IMR-90 (cell line): ENCODE measurements around the gene VPS35. TPM values are rescaled to one million over a fixed set of nuclear protein-coding genes. Genes with fewer than 3 reads are reported as not detected.
A peak's percentile ranks its signal among the peaks of the same experiment; 100 is the strongest.

Experiments
- ATAC-seq: fragments of 200-7000 bp; cut with Tn5 transposase; 2 replicates; pipeline ENCODE4 v1.9.1; 2020; ENCODE audit warnings: low read depth, mild to moderate bottlenecking, moderate library complexity
- BruUV-seq: library from RNA; stranded (reverse); fragments of 400-500 nt; replicated peaks from 2 replicates; lab custom pipeline; 2021; lab: Mats Ljungman, UMichigan
- CTCF ChIA-PET: fragments of 300-600 bp; formaldehyde crosslinking; extraction: SDS; loops from one replicate; lab custom pipeline; 2021; ENCODE audit warnings: antibody characterized with exemption; lab: Yijun Ruan, JAX
- POLR2A ChIA-PET: fragments of 300-600 bp; sonication (Branson Sonifier 250); formaldehyde crosslinking; loops from one replicate; lab custom pipeline; 2022; ENCODE audit warnings: antibody characterized with exemption; ENCODE audit not compliant: unreplicated experiment; lab: Charles Lee
- DNase-seq: peaks from one replicate; pipeline ENCODE4 v3.0.0; 2013
- H2AFZ ChIP-seq: replicated peaks from 2 replicates; pipeline ENCODE3; 2013; ENCODE audit warnings: low read length, mild to moderate bottlenecking; ENCODE audit not compliant: poor library complexity
- H2AK5ac ChIP-seq: 2 replicates; pipeline ENCODE4 v1.6.1; 2013; ENCODE audit warnings: low read depth, low read length, inconsistent platforms
- H2AK9ac ChIP-seq: replicated peaks from 2 replicates; pipeline ENCODE3; 2013; ENCODE audit warnings: mild to moderate bottlenecking, low read depth, low read length, moderate library complexity; ENCODE audit not compliant: poor library complexity
- H2BK120ac ChIP-seq: 2 replicates; pipeline ENCODE4 v1.6.1; 2013; ENCODE audit warnings: low read depth, low read length, inconsistent platforms
- H2BK15ac ChIP-seq: 3 replicates; pipeline ENCODE4 v1.6.1; 2013; ENCODE audit warnings: low read depth, low read length, inconsistent platforms
- H2BK20ac ChIP-seq: 2 replicates; pipeline ENCODE4 v1.6.1; 2013; ENCODE audit warnings: low read depth, mild to moderate bottlenecking, inconsistent platforms, low read length, moderate library complexity
- H2BK5ac ChIP-seq: 2 replicates; pipeline ENCODE4 v1.6.1; 2013; ENCODE audit warnings: mild to moderate bottlenecking, low read depth, low read length, inconsistent platforms; ENCODE audit not compliant: poor library complexity, severe bottlenecking
- H3K14ac ChIP-seq: replicated peaks from 2 replicates; pipeline ENCODE4 v1.6.1; 2013; ENCODE audit warnings: low read depth, low read length, inconsistent platforms
- H3K18ac ChIP-seq: 2 replicates; pipeline ENCODE4 v1.6.1; 2013; ENCODE audit warnings: low read depth, low read length, control low read depth
- H3K23ac ChIP-seq: 2 replicates; pipeline ENCODE4 v1.6.1; 2013; ENCODE audit warnings: low read depth, low read length, inconsistent platforms
- H3K27ac ChIP-seq: 2 replicates; pipeline ENCODE4 v1.5.1; 2013; ENCODE audit warnings: mild to moderate bottlenecking, control low read depth, low read length; ENCODE audit not compliant: insufficient read depth
- H3K27me3 ChIP-seq: 2 replicates; pipeline ENCODE4 v1.6.1; 2013; ENCODE audit warnings: low read length; ENCODE audit not compliant: control insufficient read depth, insufficient read depth
- H3K36me3 ChIP-seq: 2 replicates; pipeline ENCODE4 v1.6.1; 2013; ENCODE audit warnings: low read length, mixed read lengths; ENCODE audit not compliant: control insufficient read depth, insufficient read depth
- H3K4ac ChIP-seq: 2 replicates; pipeline ENCODE4 v1.6.1; 2013; ENCODE audit warnings: low read depth, low read length, inconsistent platforms
- H3K4me1 ChIP-seq: 2 replicates; pipeline ENCODE4 v1.6.1; 2013; ENCODE audit warnings: low read length, mixed read lengths; ENCODE audit not compliant: control insufficient read depth, insufficient read depth
- H3K4me2 ChIP-seq: 2 replicates; pipeline ENCODE4 v1.6.1; 2013; ENCODE audit warnings: low read depth, mild to moderate bottlenecking, control low read depth, low read length, moderate library complexity
- H3K4me3 ChIP-seq: 2 replicates; pipeline ENCODE4 v1.5.1; 2013; ENCODE audit warnings: low read depth, mild to moderate bottlenecking, control low read depth, low read length, moderate library complexity; ENCODE audit not compliant: insufficient read depth
- H3K56ac ChIP-seq: 2 replicates; pipeline ENCODE4 v1.6.1; 2013; ENCODE audit warnings: low read length, inconsistent platforms; ENCODE audit not compliant: insufficient read depth; ENCODE audit errors: extremely low read depth
- H3K79me1 ChIP-seq, 2 experiments: 2 replicates each; pipeline ENCODE4 v1.6.1; 2013; ENCODE audit warnings: low read length in 2 of 2, inconsistent platforms in 1 of 2, low read depth in 1 of 2
- H3K9ac ChIP-seq: 2 replicates; pipeline ENCODE4 v1.6.1; 2013; ENCODE audit warnings: low read depth, low read length, control low read depth
- H3K9me1 ChIP-seq: 2 replicates; pipeline ENCODE4 v1.6.1; 2013; ENCODE audit warnings: low read length, inconsistent platforms; ENCODE audit not compliant: insufficient read depth
- H3K9me3 ChIP-seq: 2 replicates; pipeline ENCODE4 v1.6.1; 2013; ENCODE audit warnings: low read length; ENCODE audit not compliant: control insufficient read depth, insufficient read depth
- H4K20me1 ChIP-seq: 2 replicates; pipeline ENCODE4 v1.6.1; 2013; ENCODE audit warnings: low read length, inconsistent platforms; ENCODE audit not compliant: insufficient read depth
- H4K5ac ChIP-seq: 2 replicates; pipeline ENCODE4 v1.6.1; 2013; ENCODE audit warnings: mild to moderate bottlenecking, low read depth, low read length, control low read depth
- H4K8ac ChIP-seq, 2 experiments: 2 replicates each; pipeline ENCODE4 v1.6.1; 2013; ENCODE audit warnings: low read depth in 2 of 2, low read length in 2 of 2, control low read depth in 1 of 2, inconsistent platforms in 1 of 2
- H4K91ac ChIP-seq: 2 replicates; pipeline ENCODE4 v1.6.1; 2013; ENCODE audit warnings: low read depth, low read length, inconsistent platforms; ENCODE audit not compliant: insufficient read depth
- BHLHE40 ChIP-seq: fragments of 150-350 bp; IDR thresholded peaks from 2 replicates; pipeline ENCODE4 v1.6.1; 2016; ENCODE audit warnings: mild to moderate bottlenecking, low read depth, low read length
- CEBPB ChIP-seq: IDR thresholded peaks from 2 replicates; pipeline ENCODE4 v1.6.1; 2012; ENCODE audit warnings: low read depth, low read length, improper control_type of control experiment
- CHD1 ChIP-seq: IDR thresholded peaks from 2 replicates; pipeline ENCODE4 v1.6.1; 2012; ENCODE audit warnings: low read depth, low read length, improper control_type of control experiment
- CTCF ChIP-seq: conservative IDR thresholded peaks from 2 replicates; pipeline ENCODE4 v1.5.1; 2012; ENCODE audit warnings: mild to moderate bottlenecking, low read depth, low read length, improper control_type of control experiment
- FOS ChIP-seq: fragments of 150-350 bp; IDR thresholded peaks from 2 replicates; pipeline ENCODE4 v1.6.1; 2016; ENCODE audit warnings: low read depth, low read length
- MXI1 ChIP-seq: IDR thresholded peaks from 2 replicates; pipeline ENCODE4 v1.6.1; 2012; ENCODE audit warnings: low read depth, mild to moderate bottlenecking, low read length, moderate library complexity, borderline replicate concordance
- NFE2L2 ChIP-seq: fragments of 150-350 bp; IDR thresholded peaks from 2 replicates; pipeline ENCODE4 v1.6.1; 2016; ENCODE audit warnings: low read depth, mild to moderate bottlenecking, low read length
- POLR2A ChIP-seq: IDR thresholded peaks from 2 replicates; pipeline ENCODE4 v1.6.1; 2012; ENCODE audit warnings: mild to moderate bottlenecking, low read depth, low read length
- RAD21 ChIP-seq: IDR thresholded peaks from 2 replicates; pipeline ENCODE4 v1.6.1; 2012; ENCODE audit warnings: low read length, improper control_type of control experiment
- SMC3 ChIP-seq: fragments of 150-350 bp; IDR thresholded peaks from 2 replicates; pipeline ENCODE4 v1.6.1; 2016; ENCODE audit warnings: low read depth, mild to moderate bottlenecking, antibody characterized with exemption, low read length, moderate library complexity
- WGBS, 2 experiments: methylation state at CpG; one replicate each; pipeline versions ENCODE4 v1.1.5 to v1.1.7; 2013; ENCODE audit warnings: missing lambda C conversion rate in 2 of 2; ENCODE audit not compliant: insufficient read length in 1 of 2; ENCODE audit errors: extremely low coverage in 2 of 2; 5-methylcytosine and 5-hydroxymethylcytosine counted together
- dilution Hi-C: fragments of 300-500 bp; cut with HindIII; formaldehyde crosslinking; loops from one replicate; pipeline ENCODE4 v1.14.3; 2018; ENCODE audit warnings: low sequenced_read_pairs; ENCODE audit not compliant: unreplicated experiment
- in situ Hi-C: fragments of 300-500 bp; cut with MboI; formaldehyde crosslinking; loops from 3 replicates; pipeline ENCODE4 v1.14.3; 2019; ENCODE audit warnings: low sequenced_read_pairs, inconsistent platforms, mixed read lengths
- intact Hi-C: fragments of 100-400 bp; cut with micrococcal nuclease; formaldehyde crosslinking; loops from 2 replicates; pipeline ENCODE4 v1.10.0; 2022
- polyA plus RNA-seq, 3 experiments: library from polyadenylated mRNA; depleted of rRNA; stranded (reverse); fragments of >200 nt; gene quantifications; 2 replicates each; pipeline ENCODE4 v1.2.3, GENCODE V29; 2012; ENCODE audit warnings: low replicate concordance in 1 of 3
- total RNA-seq: library from RNA; depleted of rRNA; stranded (reverse); fragments of >200 nt; gene quantifications from 2 replicates; pipeline ENCODE4 v1.2.3, GENCODE V29; 2012

The VPS35 gene
- total and polyA plus RNA-seq, 2 of the 4 experiments (the other 2 are of a cell fraction): 42.3 to 89.4 TPM

GRCh38 chr16:46689365-46690280, 645 bp upstream of the VPS35 start, which contains the start of gene ORC6:
ORC6 (plus strand) TSS chr16:46689659; CDS start chr16:46689706, 47 bp downstream.
- H2BK15ac ChIP-seq: peak within 1 kb of the TSS; percentile 95; the same call in 2 of the 3 replicates
- peak within 1 kb of the TSS; percentile 100 for H3K18ac ChIP-seq
- H3K9me1 ChIP-seq: peaks cover 5% of the 10 kb centered on the region
- no peaks in the 10 kb centered on the region for H3K27me3 ChIP-seq
- peak within 1 kb of the TSS; percentile 100 for H3K4ac ChIP-seq
- peaks cover 1% of the 10 kb centered on the region; the same call in 1 of the 2 replicates for H3K36me3 ChIP-seq
- peak within 1 kb of the TSS; percentile 95 for H3K4me2 ChIP-seq
- peak within 1 kb of the TSS; percentile 100 for H2BK120ac ChIP-seq
- H2AFZ ChIP-seq: peak within 1 kb of the TSS; percentile 100
- H4K8ac ChIP-seq: peak within 1 kb of the TSS; percentile 60 to 100
- ATAC-seq (peak; percentile 86), DNase-seq (peak; percentile 95)
- dilution Hi-C loops (no loop called here), intact Hi-C loops (loop anchor here (1.0 to 2.0 kb wide), 2 partner anchors 114 to 141 kb away; partner anchors contain the start of gene C16orf87), in situ Hi-C loops (no loop called here)
- H3K4me1 ChIP-seq: peaks cover 6% of the 10 kb centered on the region
- H2AK5ac ChIP-seq: peak within 1 kb of the TSS; percentile 89
- ChIA-PET POLR2A (no interaction called here), CTCF (interaction anchor here (2.1 to 2.4 kb wide), 2 partner anchors 15 to 111 kb away, joined by 6 to 9 read pairs; no protein-coding TSS in a partner anchor)
- peak within 1 kb of the TSS; percentile 88 for H3K4me3 ChIP-seq
- H4K20me1 ChIP-seq: peaks cover 40% of the 10 kb centered on the region
- peak within 1 kb of the TSS; percentile 100 for H4K5ac ChIP-seq
- WGBS, 2 experiments: 0% methylated on average over 31 of the region's 79 CpGs; no CpG with 5 or more reads in 1 of the 2 experiments
- H3K79me1 ChIP-seq: peaks cover 22 to 48% of the 10 kb centered on the region in 2 experiments
- peak within 1 kb of the TSS; percentile 100 for H4K91ac ChIP-seq
- H2AK9ac ChIP-seq: peak within 1 kb of the TSS; percentile 95
- peak within 1 kb of the TSS; percentile 100 for H3K23ac ChIP-seq
- TF ChIP-seq POLR2A (peak; percentile 74), NFE2L2 (no peak), FOS (peak; percentile 21; the same call in 1 of the 2 replicates), MXI1 (peak; percentile 99), CTCF (peak; percentile 64), RAD21 (peak; percentile 58), BHLHE40 (0 out of 2 replicates have a peak, but pooled peaks have one; percentile 13), SMC3 (peak; percentile 30; the same call in 1 of the 2 replicates), CHD1 (0 out of 2 replicates have a peak, but pooled peaks have one; percentile 50), CEBPB (no peak)
- H3K56ac ChIP-seq: peak within 1 kb of the TSS; percentile 93
- BruUV-seq: no TSS peak
- H3K9ac ChIP-seq: peak within 1 kb of the TSS; percentile 97
- no peaks in the 10 kb centered on the region for H3K9me3 ChIP-seq
- H3K27ac ChIP-seq: peak within 1 kb of the TSS; percentile 92
- peak within 1 kb of the TSS; percentile 99 for H2BK5ac ChIP-seq
- peak within 1 kb of the TSS; percentile 100 for H3K14ac ChIP-seq
- peak within 1 kb of the TSS; percentile 99 for H2BK20ac ChIP-seq
